Measurements from ENCODE around the gene REPIN1.

REPIN1 gene

DNA sequence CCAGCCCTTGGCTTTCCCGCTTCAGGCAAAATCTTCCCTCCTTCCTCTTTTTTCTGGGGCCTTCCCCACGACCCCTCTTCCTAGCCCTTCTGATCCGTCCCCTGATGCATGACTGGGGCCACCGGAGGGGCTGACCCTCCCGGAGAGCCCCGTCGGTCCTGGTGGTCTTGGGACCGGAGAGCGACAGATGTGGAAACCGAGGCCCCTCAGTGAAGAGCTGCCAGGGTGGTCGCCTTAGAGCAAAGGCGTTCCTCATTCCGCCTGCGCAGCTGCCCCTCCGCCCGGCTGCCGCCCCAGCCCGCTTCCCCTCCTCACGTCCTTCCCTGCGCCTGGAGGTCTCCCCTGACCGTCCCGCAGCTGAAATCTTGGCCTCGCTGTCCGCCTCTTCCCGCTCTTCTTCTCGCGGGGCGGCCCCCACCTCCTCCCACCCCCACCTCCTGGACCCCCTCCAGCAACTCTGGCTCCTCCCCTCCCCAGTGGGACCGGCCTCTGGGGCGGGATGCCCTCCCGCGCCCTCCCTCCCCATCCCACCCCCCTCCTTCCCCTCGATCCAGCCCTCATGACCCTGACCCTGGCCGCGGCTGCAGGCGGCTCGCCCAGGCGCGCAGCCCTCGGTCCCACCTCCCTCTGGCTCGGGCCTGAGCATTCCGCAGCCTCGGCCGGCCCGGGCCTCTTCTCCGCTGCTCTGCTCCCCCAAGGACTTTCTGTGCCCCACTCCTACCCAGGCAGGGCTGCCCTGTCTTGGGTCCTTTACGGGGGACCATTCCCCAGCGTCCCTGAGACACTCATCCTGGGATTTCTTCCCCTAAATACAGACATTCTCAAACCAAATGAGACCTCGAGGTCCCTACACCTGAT, 27.1 kb upstream of the REPIN1 start, which contains the start of gene RARRES2:
Gene RARRES2, minus strand, starts transcription at position 367 of the 858 bp plus-strand sequence. CDS start 1,020 bp downstream, outside the sequence.
- H3K4me3 ChIP-seq (ENCODE audit: low read depth, low read length), result no peak within 1 kb of the TSS
- TF ChIP-seq, protein P1, sequence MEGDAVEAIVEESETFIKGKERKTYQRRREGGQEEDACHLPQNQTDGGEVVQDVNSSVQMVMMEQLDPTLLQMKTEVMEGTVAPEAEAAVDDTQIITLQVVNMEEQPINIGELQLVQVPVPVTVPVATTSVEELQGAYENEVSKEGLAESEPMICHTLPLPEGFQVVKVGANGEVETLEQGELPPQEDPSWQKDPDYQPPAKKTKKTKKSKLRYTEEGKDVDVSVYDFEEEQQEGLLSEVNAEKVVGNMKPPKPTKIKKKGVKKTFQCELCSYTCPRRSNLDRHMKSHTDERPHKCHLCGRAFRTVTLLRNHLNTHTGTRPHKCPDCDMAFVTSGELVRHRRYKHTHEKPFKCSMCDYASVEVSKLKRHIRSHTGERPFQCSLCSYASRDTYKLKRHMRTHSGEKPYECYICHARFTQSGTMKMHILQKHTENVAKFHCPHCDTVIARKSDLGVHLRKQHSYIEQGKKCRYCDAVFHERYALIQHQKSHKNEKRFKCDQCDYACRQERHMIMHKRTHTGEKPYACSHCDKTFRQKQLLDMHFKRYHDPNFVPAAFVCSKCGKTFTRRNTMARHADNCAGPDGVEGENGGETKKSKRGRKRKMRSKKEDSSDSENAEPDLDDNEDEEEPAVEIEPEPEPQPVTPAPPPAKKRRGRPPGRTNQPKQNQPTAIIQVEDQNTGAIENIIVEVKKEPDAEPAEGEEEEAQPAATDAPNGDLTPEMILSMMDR (IDR thresholded peaks at IDR 0.05; ENCODE audit: low read depth, low read length, missing control alignments), result no peak
- DNase-seq (ENCODE audit: low read depth), result no peak

DNA sequence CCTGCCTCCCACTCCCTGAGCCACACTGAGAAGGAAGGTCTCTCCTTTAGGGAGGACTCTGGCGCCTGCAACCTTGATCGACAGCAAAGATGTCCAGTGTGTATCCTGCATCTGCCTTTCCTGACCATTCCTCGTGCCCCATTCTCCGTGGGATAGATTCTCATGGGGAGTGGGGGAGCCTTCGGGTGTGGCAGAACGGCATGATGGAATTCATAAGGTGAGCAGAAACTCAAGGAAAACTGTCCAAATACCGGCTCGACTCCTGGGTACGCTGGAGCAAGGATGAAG, 26.6 kb upstream of the REPIN1 start:
- TF ChIP-seq, protein P1 (IDR thresholded peaks at IDR 0.05; ENCODE audit: low read depth, low read length, missing control alignments), result no peak
- H3K4me3 ChIP-seq (ENCODE audit: low read depth, low read length), result no peak overlapping the region
- DNase-seq (ENCODE audit: low read depth), result no peak

DNA sequence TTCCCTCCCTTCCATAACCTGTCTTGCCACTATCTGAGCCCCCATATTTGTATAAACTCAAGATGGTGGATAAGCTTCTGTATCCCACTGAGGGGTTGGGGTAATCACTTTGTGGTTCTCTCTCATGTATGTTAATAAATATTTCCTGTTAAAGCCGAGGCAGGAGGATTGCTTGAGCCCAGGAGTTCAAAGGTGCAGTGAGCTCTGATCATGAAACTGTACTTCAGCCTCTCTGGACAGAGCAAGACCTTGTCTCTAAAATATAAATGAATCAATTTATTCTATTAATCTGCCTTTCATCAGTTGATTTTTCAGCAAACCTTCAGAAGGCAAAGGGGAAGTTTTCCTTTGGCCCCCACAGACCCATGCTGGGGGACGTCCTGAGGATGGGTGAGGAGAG, 25.4 kb upstream of the REPIN1 start:
- H3K4me3 ChIP-seq (ENCODE audit: low read depth, low read length), result no peak overlapping the region
- TF ChIP-seq, protein P1 (IDR thresholded peaks at IDR 0.05; ENCODE audit: low read depth, low read length, missing control alignments), result no peak
- DNase-seq (ENCODE audit: low read depth), result no peak

DNA sequence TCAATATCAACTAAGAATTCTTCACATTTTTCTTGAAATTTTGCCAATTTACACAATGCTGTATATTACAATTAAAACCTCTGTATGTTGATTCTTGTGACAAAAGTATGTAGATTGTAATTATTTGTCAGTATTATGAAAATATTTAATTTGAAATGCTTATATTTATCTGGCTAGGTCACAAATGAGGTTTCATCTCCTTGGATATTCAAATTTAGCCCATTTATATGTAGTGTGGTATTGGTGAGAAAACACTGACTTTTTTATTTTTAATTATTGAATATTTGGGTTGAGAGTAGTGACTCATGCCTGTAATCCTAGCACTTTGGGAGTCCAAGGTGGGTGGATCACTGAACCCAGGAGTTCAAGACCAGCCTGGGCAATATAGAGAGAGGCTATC, 24.3 kb upstream of the REPIN1 start:
- no peak for DNase-seq (ENCODE audit: low read depth)
- TF ChIP-seq, protein P1 (IDR thresholded peaks at IDR 0.05; ENCODE audit: low read depth, low read length, missing control alignments), result no peak
- no peak overlapping the region for H3K4me3 ChIP-seq (ENCODE audit: low read depth, low read length)

DNA sequence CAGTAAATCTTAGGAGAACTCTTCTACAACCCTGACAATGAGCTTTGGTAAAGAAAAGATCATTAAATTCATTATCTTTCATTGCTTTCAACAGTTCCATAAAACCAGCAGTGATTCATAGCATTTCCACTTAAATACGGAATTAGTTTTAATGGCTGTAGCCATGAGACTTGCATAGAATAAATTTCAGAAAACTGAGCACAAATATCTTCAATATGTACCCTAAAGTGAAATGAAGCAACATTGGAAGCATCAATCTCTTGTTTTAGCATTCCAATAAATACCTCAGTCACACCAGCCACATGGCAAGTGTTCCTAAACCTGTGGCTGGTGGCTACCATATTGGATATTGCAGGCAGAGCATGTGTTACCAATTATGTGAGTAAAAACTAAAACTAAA, 23.6 kb upstream of the REPIN1 start:
- H3K4me3 ChIP-seq (ENCODE audit: low read depth, low read length), result no peak overlapping the region
- DNase-seq (ENCODE audit: low read depth), result no peak
- TF ChIP-seq, protein P1 (IDR thresholded peaks at IDR 0.05; ENCODE audit: low read depth, low read length, missing control alignments), result no peak

DNA sequence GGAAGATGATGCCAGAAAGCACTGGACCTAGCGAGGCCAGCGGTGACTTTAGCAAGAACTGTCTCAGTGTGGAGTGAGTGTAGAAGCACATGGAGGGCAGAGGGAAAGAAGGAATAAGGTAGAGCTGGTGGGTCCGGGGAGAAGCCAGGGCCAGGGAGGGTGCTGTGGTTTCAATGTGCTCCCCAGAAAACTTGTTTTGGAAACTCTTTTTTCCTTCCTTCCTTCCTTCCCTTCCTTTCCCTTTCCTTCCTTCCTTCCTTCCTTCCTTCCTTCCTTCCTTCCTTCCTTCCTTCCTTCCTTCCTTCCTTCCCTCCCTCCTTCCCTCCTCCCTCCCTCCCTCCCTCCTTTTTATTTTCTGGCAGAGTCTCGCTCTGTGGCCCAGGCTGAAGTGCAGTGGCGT, 21.7 kb upstream of the REPIN1 start:
- TF ChIP-seq, protein P1 (IDR thresholded peaks at IDR 0.05; ENCODE audit: low read depth, low read length, missing control alignments), result no peak
- no peak for DNase-seq (ENCODE audit: low read depth)
- H3K4me3 ChIP-seq (ENCODE audit: low read depth, low read length), result no peak overlapping the region

Measured in GM12864 (cell line).